Osteoblast (primary cell): Measurements from ENCODE around the gene ANKRD28. TPM values are rescaled to one million over a fixed set of nuclear protein-coding genes. Genes with fewer than 3 reads are reported as not detected.
A peak's percentile ranks its signal among the peaks of the same experiment; 100 is the strongest.

Source experiments
- DNase-seq: peaks from one replicate; pipeline ENCODE4 v3.0.0; 2011; ENCODE audit warnings: low spot score, mixed read lengths; ENCODE audit not compliant: insufficient read length; ENCODE audit errors: missing footprints
- H2AFZ ChIP-seq: 2 replicates; pipeline ENCODE4 v1.6.0; 2011; ENCODE audit warnings: mild to moderate bottlenecking, low read length
- H3K27ac ChIP-seq: 2 replicates; pipeline ENCODE4 v1.5.1; 2011; ENCODE audit warnings: mild to moderate bottlenecking, low read depth, low read length, moderate library complexity
- H3K27me3 ChIP-seq: 2 replicates; pipeline ENCODE4 v1.6.0; 2012; ENCODE audit warnings: mild to moderate bottlenecking, control low read depth, inconsistent platforms, low read length, moderate library complexity; ENCODE audit not compliant: insufficient read depth
- H3K36me3 ChIP-seq: 2 replicates; pipeline ENCODE4 v1.5.1; 2011; ENCODE audit warnings: mild to moderate bottlenecking, low read length, control low read depth, moderate library complexity; ENCODE audit not compliant: insufficient read depth
- H3K4me1 ChIP-seq: 2 replicates; pipeline ENCODE4 v1.5.1; 2011; ENCODE audit warnings: mild to moderate bottlenecking, low read length, control low read depth, moderate library complexity; ENCODE audit not compliant: insufficient read depth
- H3K4me2 ChIP-seq: 2 replicates; pipeline ENCODE4 v1.6.0; 2011; ENCODE audit warnings: mild to moderate bottlenecking, low read length; ENCODE audit not compliant: insufficient read depth
- H3K4me3 ChIP-seq: fragments of 200-600 bp; sonication (generic); 3 replicates; pipeline ENCODE4 v1.5.1; 2012; ENCODE audit warnings: mild to moderate bottlenecking, low read length, inconsistent platforms; ENCODE audit not compliant: insufficient read depth
- H3K79me2 ChIP-seq: 2 replicates; pipeline ENCODE4 v1.6.0; 2012; ENCODE audit warnings: mild to moderate bottlenecking, low read length, control low read depth, inconsistent platforms; ENCODE audit not compliant: insufficient read depth
- H3K9me3 ChIP-seq: 2 replicates; pipeline ENCODE4 v1.5.1; 2011; ENCODE audit warnings: low read depth, low read length, control low read depth
- H4K20me1 ChIP-seq: 2 replicates; pipeline ENCODE4 v1.6.0; 2012; ENCODE audit warnings: mild to moderate bottlenecking, low read length, control low read depth; ENCODE audit not compliant: insufficient read depth
- total RNA-seq: library from RNA; depleted of rRNA; stranded (reverse); fragments of >200 nt; gene quantifications from 2 replicates; pipeline ENCODE4 v1.2.3, GENCODE V29; 2012
- TF ChIP-seq, protein P1 (sequence below): IDR thresholded peaks from 2 replicates; pipeline ENCODE4 v1.5.1; 2011; ENCODE audit warnings: mild to moderate bottlenecking, low read depth, low read length, moderate library complexity; ENCODE audit errors: extremely low read depth

ANKRD28 gene
- total RNA-seq, 1 donor = 223 TPM

DNA sequence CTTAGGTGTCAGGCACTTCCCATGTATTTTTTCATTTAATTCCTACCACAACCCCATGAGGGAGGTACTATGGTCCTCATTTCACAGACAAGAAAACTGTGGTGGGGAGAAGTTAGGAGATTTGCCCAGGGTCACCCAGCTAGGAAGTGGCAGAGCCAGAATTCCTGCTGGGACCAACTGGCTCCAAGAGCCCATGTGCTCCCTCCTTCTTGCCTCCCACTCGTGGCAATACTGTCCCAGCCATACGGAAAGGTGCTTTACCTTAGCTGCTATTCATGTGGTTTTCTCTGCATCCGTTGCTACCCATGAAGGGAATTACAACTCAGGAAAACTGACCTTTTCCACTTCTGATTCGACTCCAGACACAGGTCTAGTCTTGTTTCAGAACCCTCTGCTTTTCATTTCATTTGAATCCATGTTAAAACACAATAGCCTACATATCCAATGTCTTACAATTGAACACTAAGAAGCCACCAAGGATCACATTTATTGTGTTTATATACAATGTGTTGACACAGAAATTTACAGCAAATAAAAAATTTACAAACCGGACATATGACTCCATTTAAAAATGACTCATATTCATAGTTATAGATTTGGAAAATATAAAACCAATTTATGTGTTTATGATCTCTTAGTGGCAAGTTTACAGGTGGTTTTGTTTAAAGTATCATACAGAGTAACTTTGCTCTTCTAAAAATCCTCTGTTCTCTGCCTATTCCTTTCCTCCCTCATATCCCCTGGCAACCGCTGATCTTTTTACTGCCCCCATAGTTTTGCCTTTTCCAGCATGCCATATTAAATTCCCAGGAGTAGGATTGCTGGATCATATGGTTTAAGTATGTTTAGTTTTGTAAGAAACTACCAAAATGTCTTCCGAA, 137.5 kb downstream of the ANKRD28 start:
- peak; percentile 35 for DNase-seq
- Histone ChIP-seq H4K20me1 (no peaks in the 10 kb centered on the region), H3K27me3 (no peaks in the 10 kb centered on the region), H3K9me3 (peaks cover 10% of the 10 kb centered on the region), H3K4me1 (no peaks in the 10 kb centered on the region), H3K4me3 (no peak overlapping the region), H3K36me3 (no peaks in the 10 kb centered on the region), H2AFZ (no peak overlapping the region), H3K79me2 (no peaks in the 10 kb centered on the region), H3K4me2 (no peak overlapping the region), H3K27ac (no peak overlapping the region)
- TF ChIP-seq, protein P1, sequence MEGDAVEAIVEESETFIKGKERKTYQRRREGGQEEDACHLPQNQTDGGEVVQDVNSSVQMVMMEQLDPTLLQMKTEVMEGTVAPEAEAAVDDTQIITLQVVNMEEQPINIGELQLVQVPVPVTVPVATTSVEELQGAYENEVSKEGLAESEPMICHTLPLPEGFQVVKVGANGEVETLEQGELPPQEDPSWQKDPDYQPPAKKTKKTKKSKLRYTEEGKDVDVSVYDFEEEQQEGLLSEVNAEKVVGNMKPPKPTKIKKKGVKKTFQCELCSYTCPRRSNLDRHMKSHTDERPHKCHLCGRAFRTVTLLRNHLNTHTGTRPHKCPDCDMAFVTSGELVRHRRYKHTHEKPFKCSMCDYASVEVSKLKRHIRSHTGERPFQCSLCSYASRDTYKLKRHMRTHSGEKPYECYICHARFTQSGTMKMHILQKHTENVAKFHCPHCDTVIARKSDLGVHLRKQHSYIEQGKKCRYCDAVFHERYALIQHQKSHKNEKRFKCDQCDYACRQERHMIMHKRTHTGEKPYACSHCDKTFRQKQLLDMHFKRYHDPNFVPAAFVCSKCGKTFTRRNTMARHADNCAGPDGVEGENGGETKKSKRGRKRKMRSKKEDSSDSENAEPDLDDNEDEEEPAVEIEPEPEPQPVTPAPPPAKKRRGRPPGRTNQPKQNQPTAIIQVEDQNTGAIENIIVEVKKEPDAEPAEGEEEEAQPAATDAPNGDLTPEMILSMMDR = no peak

DNA sequence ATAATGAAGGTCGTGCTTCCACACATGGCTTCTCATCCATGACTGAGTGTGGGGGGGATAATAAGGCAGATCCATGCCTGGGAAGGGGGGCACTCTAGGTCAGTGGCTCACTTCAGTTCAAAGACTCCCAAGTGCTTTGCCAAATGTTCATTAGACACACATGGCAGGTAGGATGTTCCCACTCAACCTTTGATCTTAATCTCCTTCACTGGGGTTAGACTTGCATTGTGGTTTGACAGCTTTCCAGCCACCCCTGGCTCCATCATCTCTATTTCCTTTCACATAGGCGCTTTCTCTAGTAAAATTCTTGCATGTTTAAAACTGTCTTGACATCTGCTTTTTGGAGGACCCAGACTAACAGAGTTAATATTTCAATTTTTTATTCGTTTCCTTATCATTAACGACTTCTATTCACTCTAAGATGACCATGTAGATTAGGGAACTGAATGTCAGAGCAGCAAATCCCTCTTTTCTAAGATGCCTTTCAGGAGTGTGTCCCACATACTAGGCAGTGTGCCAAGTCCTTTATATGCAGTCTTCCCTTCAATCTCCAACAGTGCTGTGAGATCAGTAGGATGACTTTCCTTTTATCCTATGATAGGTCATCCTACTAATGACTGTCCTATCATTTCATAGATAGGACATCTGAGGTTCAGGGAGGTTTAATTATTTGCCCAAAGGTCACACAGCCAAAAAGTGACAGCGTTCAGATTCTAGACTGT, 138.4 kb downstream of the ANKRD28 start:
- no peak overlapping the region for H3K27ac ChIP-seq
- no peak overlapping the region for H2AFZ ChIP-seq
- H3K4me2 ChIP-seq = no peak overlapping the region
- no peaks in the 10 kb centered on the region for H3K4me1 ChIP-seq
- H3K79me2 ChIP-seq = no peaks in the 10 kb centered on the region
- DNase-seq = peak; percentile 65
- TF ChIP-seq, protein P1 = no peak
- H3K9me3 ChIP-seq = peaks cover 10% of the 10 kb centered on the region
- H4K20me1 ChIP-seq = no peaks in the 10 kb centered on the region
- no peaks in the 10 kb centered on the region for H3K36me3 ChIP-seq
- H3K4me3 ChIP-seq = no peak overlapping the region
- no peaks in the 10 kb centered on the region for H3K27me3 ChIP-seq

- no peaks in the 10 kb centered on the region for H3K4me1 ChIP-seq
- DNase-seq = no peak
- no peaks in the 10 kb centered on the region for H3K27me3 ChIP-seq
- no peak overlapping the region for H3K4me2 ChIP-seq
- peaks cover 10% of the 10 kb centered on the region for H3K9me3 ChIP-seq
- TF ChIP-seq, protein P1 = no peak
- no peak overlapping the region for H3K27ac ChIP-seq
- H3K36me3 ChIP-seq = no peaks in the 10 kb centered on the region
- H4K20me1 ChIP-seq = no peaks in the 10 kb centered on the region
- no peak overlapping the region for H3K4me3 ChIP-seq
- no peaks in the 10 kb centered on the region for H3K79me2 ChIP-seq
- no peak overlapping the region for H2AFZ ChIP-seq
Observed at GRCh38 chr3:15657016-15657415, 140.8 kb downstream of the ANKRD28 start.

- Histone ChIP-seq H3K27ac (no peak overlapping the region), H3K36me3 (no peaks in the 10 kb centered on the region), H3K4me2 (no peak overlapping the region), H3K9me3 (peaks cover 10% of the 10 kb centered on the region), H3K4me1 (no peaks in the 10 kb centered on the region), H2AFZ (no peak overlapping the region), H3K79me2 (no peaks in the 10 kb centered on the region), H3K4me3 (no peak overlapping the region), H4K20me1 (no peaks in the 10 kb centered on the region), H3K27me3 (no peaks in the 10 kb centered on the region)
- DNase-seq = no peak
- TF ChIP-seq, protein P1 = no peak
Observed at GRCh38 chr3:15656342-15656741, 141.4 kb downstream of the ANKRD28 start.
